HEK293T (cell line): Measurements from ENCODE around the gene ANKRD27.
"Not testable (repeated sequence)": the region's sequence is repeated elsewhere in the genome, so short reads cannot be mapped to it uniquely, and the experiment has no call there.

Experiments
- ARNT ChIP-seq: fragments of 450-650 bp; IDR thresholded peaks from 2 replicates; pipeline ENCODE4 v1.6.1; 2017; ENCODE audit warnings: mild to moderate bottlenecking
- BHLHE40 ChIP-seq: fragments of 450-650 bp; IDR thresholded peaks from 2 replicates; pipeline ENCODE4 v1.6.1; 2016; ENCODE audit warnings: mild to moderate bottlenecking, moderate library complexity, borderline replicate concordance
- CTBP1 ChIP-seq: fragments of 450-650 bp; IDR thresholded peaks from 2 replicates; pipeline ENCODE4 v1.6.1; 2016; ENCODE audit warnings: borderline replicate concordance
- FOXA1 ChIP-seq: fragments of 450-650 bp; IDR thresholded peaks from 2 replicates; pipeline ENCODE4 v1.6.1; 2016; ENCODE audit warnings: mild to moderate bottlenecking
- FOXM1 ChIP-seq: fragments of 450-650 bp; IDR thresholded peaks from 2 replicates; pipeline ENCODE4 v1.6.1; 2017; ENCODE audit warnings: mild to moderate bottlenecking, borderline replicate concordance
- HDGF ChIP-seq: fragments of 450-650 bp; IDR thresholded peaks from 2 replicates; pipeline ENCODE4 v1.6.1; 2017; ENCODE audit warnings: antibody characterized with exemption, borderline replicate concordance
- L3MBTL2 ChIP-seq: fragments of 450-650 bp; conservative IDR thresholded peaks from 2 replicates; pipeline ENCODE4 v1.6.1; 2016; ENCODE audit warnings: mild to moderate bottlenecking
- SP1 ChIP-seq: fragments of 450-650 bp; IDR thresholded peaks from 2 replicates; pipeline ENCODE4 v1.6.1; 2017
- SUZ12 ChIP-seq: fragments of 450-650 bp; IDR thresholded peaks from 2 replicates; pipeline ENCODE4 v1.6.1; 2016; ENCODE audit warnings: mild to moderate bottlenecking
- TARDBP ChIP-seq: fragments of 450-650 bp; IDR thresholded peaks from 2 replicates; pipeline ENCODE4 v1.6.1; 2016
- TF ChIP-seq, protein P1 (sequence below): fragments of 450-650 bp; IDR thresholded peaks from 2 replicates; pipeline ENCODE4 v1.6.1; 2016

DNA sequence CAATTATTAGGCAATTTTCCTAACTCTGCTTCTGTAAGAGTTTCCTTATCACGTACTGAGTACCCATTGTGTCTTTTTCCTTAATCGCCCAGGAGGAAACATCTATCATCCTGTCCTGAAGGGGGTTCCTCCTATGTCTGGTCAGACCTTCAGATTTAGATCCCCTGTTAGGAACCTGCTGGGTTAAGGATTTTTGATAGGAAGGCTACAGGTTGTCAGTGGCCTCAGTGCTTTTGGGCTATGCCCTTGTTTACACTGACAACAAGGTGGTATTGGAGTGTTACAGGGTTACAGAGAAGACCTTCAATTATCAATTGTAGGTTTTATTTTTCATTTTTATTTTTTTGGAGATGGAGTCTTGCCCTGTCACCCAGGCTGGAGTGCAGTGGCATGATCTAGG, 19.9 kb upstream of the ANKRD27 start:
- TF ChIP-seq HDGF, ARNT, TARDBP, FOXM1, L3MBTL2, FOXA1, BHLHE40, SP1, SUZ12, CTBP1: not testable (repeated sequence)
- TF ChIP-seq, protein P1, sequence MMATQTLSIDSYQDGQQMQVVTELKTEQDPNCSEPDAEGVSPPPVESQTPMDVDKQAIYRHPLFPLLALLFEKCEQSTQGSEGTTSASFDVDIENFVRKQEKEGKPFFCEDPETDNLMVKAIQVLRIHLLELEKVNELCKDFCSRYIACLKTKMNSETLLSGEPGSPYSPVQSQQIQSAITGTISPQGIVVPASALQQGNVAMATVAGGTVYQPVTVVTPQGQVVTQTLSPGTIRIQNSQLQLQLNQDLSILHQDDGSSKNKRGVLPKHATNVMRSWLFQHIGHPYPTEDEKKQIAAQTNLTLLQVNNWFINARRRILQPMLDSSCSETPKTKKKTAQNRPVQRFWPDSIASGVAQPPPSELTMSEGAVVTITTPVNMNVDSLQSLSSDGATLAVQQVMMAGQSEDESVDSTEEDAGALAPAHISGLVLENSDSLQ: not testable (repeated sequence)
